SK-N-SH (cell line): ENCODE data around the gene CHRNE. TPM values are rescaled to one million over a fixed set of nuclear protein-coding genes. Genes with fewer than 3 reads are reported as not detected.
A peak's percentile ranks its signal among the peaks of the same experiment; 100 is the strongest.

Experiments used
- CTCF ChIA-PET: fragments of 300-600, 350-600 bp; formaldehyde crosslinking; extraction: SDS; loops from one replicate; lab custom pipeline; 2021; lab: Yijun Ruan, JAX
- POLR2A ChIA-PET: fragments of 350-600 bp; sonication (Branson Sonifier 250); formaldehyde crosslinking; extraction: SDS; loops from one replicate; lab custom pipeline; 2020; ENCODE audit warnings: antibody characterized with exemption, inconsistent platforms; lab: Yijun Ruan, JAX
- DNase-seq: peaks from one replicate; pipeline ENCODE4 v3.0.0; 2012
- H2AFZ ChIP-seq: fragments of 200-600 bp; sonication (generic); 2 replicates; pipeline ENCODE4 v1.8.1; 2016; ENCODE audit warnings: antibody characterized with exemption, mild to moderate bottlenecking, low read depth
- H3F3A ChIP-seq: fragments of 200-600 bp; sonication (generic); replicated peaks from 2 replicates; pipeline ENCODE3; 2016; ENCODE audit warnings: antibody characterized with exemption, mild to moderate bottlenecking; ENCODE audit not compliant: insufficient read depth
- H3K27ac ChIP-seq, 2 experiments: fragments of 200-500 bp in 1 of 2; fragments of 200-600 bp in 1 of 2; sonication (Bioruptor generic) in 1 of 2; sonication (generic), shearing (Covaris generic) in 1 of 2; 2 replicates each; pipeline versions ENCODE4 v1.5.1 to v1.6.1; 2014 to 2016; ENCODE audit warnings: low read depth in 2 of 2, inconsistent platforms in 1 of 2, low read length in 1 of 2, mild to moderate bottlenecking in 1 of 2, mixed read lengths in 1 of 2
- H3K27me3 ChIP-seq: fragments of 200-600 bp; sonication (generic), shearing (Covaris generic); 2 replicates; pipeline ENCODE4 v1.6.1; 2016; ENCODE audit warnings: mixed run types; ENCODE audit not compliant: insufficient read depth
- H3K36me3 ChIP-seq, 2 experiments: fragments of 200-500 bp in 1 of 2; fragments of 200-600 bp in 1 of 2; sonication (Bioruptor generic) in 1 of 2; sonication (generic) in 1 of 2; replicated peaks in 1 of 2; 2 replicates each; pipeline versions ENCODE3 to v1.5.1; 2014 to 2016; ENCODE audit warnings: low read length in 1 of 2, mild to moderate bottlenecking in 1 of 2; ENCODE audit not compliant: insufficient read depth in 2 of 2, control insufficient read depth in 1 of 2
- H3K4me1 ChIP-seq, 2 experiments: fragments of 200-500 bp in 1 of 2; fragments of 200-600 bp in 1 of 2; sonication (Bioruptor generic) in 1 of 2; sonication (generic), shearing (Covaris generic) in 1 of 2; 2 replicates each; pipeline versions ENCODE4 v1.5.1 to v1.6.1; 2014 to 2016; ENCODE audit warnings: low read depth in 1 of 2, low read length in 1 of 2, mixed run types in 1 of 2; ENCODE audit not compliant: insufficient read depth in 2 of 2, control insufficient read depth in 1 of 2
- H3K4me2 ChIP-seq: fragments of 200-600 bp; sonication (generic), shearing (Covaris generic); 2 replicates; pipeline ENCODE4 v1.6.1; 2017; ENCODE audit warnings: mixed run types
- H3K4me3 ChIP-seq, 2 experiments: fragments of 200-500 bp in 1 of 2; fragments of 200-600 bp in 1 of 2; sonication (Bioruptor generic) in 1 of 2; sonication (generic), shearing (Covaris generic) in 1 of 2; 2 replicates each; pipeline versions ENCODE4 v1.5.1 to v1.8.1; 2014 to 2016; ENCODE audit warnings: low read depth in 2 of 2, inconsistent platforms in 1 of 2, low read length in 1 of 2, mild to moderate bottlenecking in 1 of 2, mixed read lengths in 1 of 2, moderate library complexity in 1 of 2
- H3K79me2 ChIP-seq: fragments of 200-600 bp; sonication (generic); 2 replicates; pipeline ENCODE4 v1.8.1; 2017; ENCODE audit warnings: mild to moderate bottlenecking; ENCODE audit not compliant: insufficient read depth
- H3K9ac ChIP-seq: fragments of 200-600 bp; sonication (generic); 2 replicates; pipeline ENCODE4 v1.6.1; 2017; ENCODE audit warnings: mixed run types
- H3K9me2 ChIP-seq: fragments of 200-600 bp; sonication (generic); 2 replicates; pipeline ENCODE4 v1.6.1; 2017; ENCODE audit warnings: mixed run types
- H3K9me3 ChIP-seq: fragments of 200-600 bp; sonication (generic); 2 replicates; pipeline ENCODE4 v1.6.1; 2017; ENCODE audit warnings: mixed run types, mild to moderate bottlenecking, moderate library complexity
- H4K20me1 ChIP-seq: fragments of 200-600 bp; sonication (generic); 2 replicates; pipeline ENCODE4 v1.6.1; 2017; ENCODE audit warnings: mild to moderate bottlenecking, mixed run types; ENCODE audit not compliant: insufficient read depth
- CTCF ChIP-seq: fragments of 200-600 bp; sonication (generic); IDR thresholded peaks from 2 replicates; pipeline ENCODE4 v1.6.1; 2017; ENCODE audit warnings: antibody characterized with exemption, mild to moderate bottlenecking, moderate library complexity
- ELF1 ChIP-seq: IDR thresholded peaks from 2 replicates; pipeline ENCODE4 v1.4.0; 2012
- EP300 ChIP-seq, 2 experiments: IDR thresholded peaks; 2 replicates each; pipeline versions ENCODE4 v1.4.0 to v1.6.1; 2012; ENCODE audit warnings: borderline replicate concordance in 1 of 2, low read depth in 1 of 2, low read length in 1 of 2
- EZH2phosphoT487 ChIP-seq: fragments of 200-600 bp; sonication (generic); IDR thresholded peaks from 2 replicates; pipeline ENCODE4 v1.6.1; 2017; ENCODE audit warnings: low read depth, mixed run types, mild to moderate bottlenecking, antibody characterized with exemption, moderate library complexity, borderline replicate concordance
- FOXJ3 ChIP-seq: sonication (generic); formaldehyde crosslinking; IDR thresholded peaks from 2 replicates; pipeline ENCODE4 v1.5.1; 2020; ENCODE audit warnings: mild to moderate bottlenecking, missing genetic modification reagents
- FOXM1 ChIP-seq: IDR thresholded peaks from 2 replicates; pipeline ENCODE4 v1.4.0; 2012; ENCODE audit warnings: low read depth, mild to moderate bottlenecking
- GABPA ChIP-seq: IDR thresholded peaks from 2 replicates; pipeline ENCODE4 v1.4.0; 2012; ENCODE audit warnings: low read depth, mild to moderate bottlenecking
- GATA2 ChIP-seq: sonication (generic); formaldehyde crosslinking; IDR thresholded peaks from 2 replicates; pipeline ENCODE4 v1.5.0; 2020; ENCODE audit warnings: mild to moderate bottlenecking, missing genetic modification reagents
- IRF3 ChIP-seq: fragments of 150-350 bp; IDR thresholded peaks from 2 replicates; pipeline ENCODE4 v1.6.1; 2016; ENCODE audit warnings: mild to moderate bottlenecking, low read depth, low read length
- MAX ChIP-seq: IDR thresholded peaks from 2 replicates; pipeline ENCODE4 v1.4.0; 2012; ENCODE audit warnings: low read depth
- NFIC ChIP-seq: IDR thresholded peaks from 2 replicates; pipeline ENCODE4 v1.4.0; 2012; ENCODE audit warnings: borderline replicate concordance
- PBX3 ChIP-seq: IDR thresholded peaks from 2 replicates; pipeline ENCODE4; 2012
- POLR2AphosphoS5 ChIP-seq: IDR thresholded peaks from 2 replicates; pipeline ENCODE4 v1.6.1; 2012; ENCODE audit warnings: low read depth, low read length
- RFX5 ChIP-seq: IDR thresholded peaks from 2 replicates; pipeline ENCODE4 v1.6.1; 2012; ENCODE audit warnings: mild to moderate bottlenecking, improper control_type of control experiment, low read length
- SIN3A ChIP-seq: IDR thresholded peaks from 2 replicates; pipeline ENCODE4 v1.6.1; 2012; ENCODE audit warnings: low read depth, mild to moderate bottlenecking, low read length, moderate library complexity, borderline replicate concordance
- TAF1 ChIP-seq: IDR thresholded peaks from 2 replicates; pipeline ENCODE4 v1.6.1; 2012; ENCODE audit warnings: low read depth, mild to moderate bottlenecking, low read length, moderate library complexity, borderline replicate concordance
- TCF12 ChIP-seq: IDR thresholded peaks from 2 replicates; pipeline ENCODE4 v1.4.0; 2012
- USF2 ChIP-seq: fragments of 150-350 bp; IDR thresholded peaks from 2 replicates; pipeline ENCODE4 v1.6.1; 2017; ENCODE audit warnings: antibody characterized with exemption, low read length, low read depth, borderline replicate concordance
- WGBS: methylation state at CpG from one replicate; pipeline ENCODE4 v1.1.6; 2017; ENCODE audit warnings: low lambda C conversion rate; 5-methylcytosine and 5-hydroxymethylcytosine counted together
- polyA plus RNA-seq, 3 experiments: library from polyadenylated mRNA; depleted of rRNA; stranded (reverse); fragments of >200 nt; gene quantifications; 2 replicates each; pipeline ENCODE4 v1.2.3, GENCODE V29; 2012

The CHRNE gene
- polyA plus RNA-seq, 1 of the 3 experiments (the other 2 are of a cell fraction): 0.71 TPM

- no peak overlapping the region for H2AFZ ChIP-seq
- POLR2A ChIA-PET: interaction anchor here (0.5 to 1.3 kb wide), 2 partner anchors 25 to 75 kb away, joined by 5 read pairs; no protein-coding TSS in a partner anchor
- H3K4me2 ChIP-seq: peak overlapping the region; percentile 59; the same call in 1 of the 2 replicates
- no peak overlapping the region for H3K27ac ChIP-seq
- H3K36me3 ChIP-seq: peaks cover 15 to 16% of the 10 kb centered on the region in 2 experiments
- H3F3A ChIP-seq: no peaks in the 10 kb centered on the region
- 0 out of 2 replicates have a peak overlapping the region, but pooled peaks have one; percentile 40 for H3K9ac ChIP-seq
- H3K4me1 ChIP-seq: peaks cover 3 to 15% of the 10 kb centered on the region in 2 experiments; a peak in 2 of 4 replicates
- no peaks in the 10 kb centered on the region for H3K9me2 ChIP-seq
- H3K9me3 ChIP-seq: no peaks in the 10 kb centered on the region
- H3K79me2 ChIP-seq: peaks cover 8% of the 10 kb centered on the region; the same call in 1 of the 2 replicates
- TF ChIP-seq FOXJ3 (CRISPR knock-in tag) (no peak), EZH2phosphoT487 (no peak), TAF1 (no peak), TCF12 (no peak), IRF3 (no peak), SIN3A (no peak), RFX5 (no peak), MAX (no peak), ELF1 (no peak), CTCF (no peak), USF2 (no peak), POLR2AphosphoS5 (no peak), PBX3 (no peak), GATA2 (CRISPR knock-in tag) (no peak), GABPA (no peak), NFIC (no peak), EP300 (IDR thresholded peaks at IDR 0.05; ENCODE audit: borderline replicate concordance in 1 of 2, low read depth in 1 of 2, low read length in 1 of 2) (no peak), FOXM1 (no peak)
- H4K20me1 ChIP-seq: no peaks in the 10 kb centered on the region
- CTCF ChIA-PET: interaction anchor here (0.8 to 2.0 kb wide), 7 partner anchors 10 to 58 kb away, joined by 3 to 10 read pairs (median 4); partner anchors contain the start of gene CHRNE
- no peak for DNase-seq
- WGBS: 79% methylated on average over 16 of the region's 16 CpGs
- H3K4me3 ChIP-seq: no peak overlapping the region
- H3K27me3 ChIP-seq: no peaks in the 10 kb centered on the region
These were observed 30.7 kb upstream of the CHRNE start for GRCh38 chr17:4933646-4934045.
